Ureter (tissue), 1 donor: ENCODE results near the gene ATG101. TPM values are rescaled to one million over a fixed set of nuclear protein-coding genes. Genes with fewer than 3 reads are reported as not detected.
A peak's percentile ranks its signal among the peaks of the same experiment; 100 is the strongest.

Source experiments
- DNase-seq: peaks from one replicate; pipeline ENCODE4 v3.0.0-alpha.2; 2020; ENCODE audit warnings: low spot score
- total RNA-seq: library from RNA; stranded (reverse); gene quantifications from one replicate; pipeline ENCODE4 v1.2.4, GENCODE V29; 2023
- donor health status: DM: yes; HTN: yes; CAD: no.

Gene ATG101, protein sequence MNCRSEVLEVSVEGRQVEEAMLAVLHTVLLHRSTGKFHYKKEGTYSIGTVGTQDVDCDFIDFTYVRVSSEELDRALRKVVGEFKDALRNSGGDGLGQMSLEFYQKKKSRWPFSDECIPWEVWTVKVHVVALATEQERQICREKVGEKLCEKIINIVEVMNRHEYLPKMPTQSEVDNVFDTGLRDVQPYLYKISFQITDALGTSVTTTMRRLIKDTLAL
- total RNA-seq: 27.2 TPM

DNA sequence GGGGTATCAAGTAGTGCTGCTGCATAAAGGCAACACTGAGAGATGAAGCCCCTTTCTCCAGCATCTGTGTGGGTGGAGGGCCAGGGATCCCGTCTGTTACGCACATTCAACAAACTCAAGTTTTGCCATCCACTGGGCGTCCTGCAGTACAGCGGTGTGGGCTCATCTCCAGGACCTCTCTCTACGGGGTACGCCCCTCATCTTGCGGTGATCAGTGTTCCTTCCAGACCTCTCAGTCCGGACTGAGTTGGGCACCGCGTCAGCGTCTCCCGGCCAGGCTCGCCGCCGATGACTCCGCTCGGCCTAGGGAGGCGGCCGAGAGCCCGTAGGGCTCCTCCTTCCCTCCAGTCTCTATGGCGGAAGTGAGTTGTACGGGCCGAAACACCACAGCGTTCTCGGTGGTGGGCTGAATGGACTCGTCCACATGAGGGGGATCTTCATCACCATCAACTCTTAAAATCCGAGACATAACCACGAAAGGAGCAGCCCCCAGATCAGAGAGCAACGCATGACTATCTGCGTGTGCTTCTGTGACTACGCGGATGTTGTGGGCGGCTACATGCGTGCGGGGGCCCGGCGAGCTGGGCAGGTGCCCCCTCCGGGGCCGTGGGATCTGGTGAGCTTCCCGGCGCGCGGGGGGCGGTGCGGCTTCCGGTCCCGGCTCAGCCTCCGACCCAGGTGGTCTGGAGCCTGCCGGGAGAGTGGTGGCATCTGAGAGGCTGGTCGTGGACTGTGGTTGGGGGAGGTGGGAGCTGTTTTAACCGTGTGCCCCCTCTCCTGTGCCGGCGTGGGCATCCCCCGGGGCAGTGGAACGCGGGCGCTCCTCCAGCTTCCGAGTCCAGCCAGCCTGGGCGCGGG, at the start of gene ATG101:
Gene ATG101 (plus strand): TSS at position 652 of the 858 bp plus-strand sequence. CDS start 3,673 bp downstream, outside the sequence.
- DNase-seq: peak; percentile 93

DNA sequence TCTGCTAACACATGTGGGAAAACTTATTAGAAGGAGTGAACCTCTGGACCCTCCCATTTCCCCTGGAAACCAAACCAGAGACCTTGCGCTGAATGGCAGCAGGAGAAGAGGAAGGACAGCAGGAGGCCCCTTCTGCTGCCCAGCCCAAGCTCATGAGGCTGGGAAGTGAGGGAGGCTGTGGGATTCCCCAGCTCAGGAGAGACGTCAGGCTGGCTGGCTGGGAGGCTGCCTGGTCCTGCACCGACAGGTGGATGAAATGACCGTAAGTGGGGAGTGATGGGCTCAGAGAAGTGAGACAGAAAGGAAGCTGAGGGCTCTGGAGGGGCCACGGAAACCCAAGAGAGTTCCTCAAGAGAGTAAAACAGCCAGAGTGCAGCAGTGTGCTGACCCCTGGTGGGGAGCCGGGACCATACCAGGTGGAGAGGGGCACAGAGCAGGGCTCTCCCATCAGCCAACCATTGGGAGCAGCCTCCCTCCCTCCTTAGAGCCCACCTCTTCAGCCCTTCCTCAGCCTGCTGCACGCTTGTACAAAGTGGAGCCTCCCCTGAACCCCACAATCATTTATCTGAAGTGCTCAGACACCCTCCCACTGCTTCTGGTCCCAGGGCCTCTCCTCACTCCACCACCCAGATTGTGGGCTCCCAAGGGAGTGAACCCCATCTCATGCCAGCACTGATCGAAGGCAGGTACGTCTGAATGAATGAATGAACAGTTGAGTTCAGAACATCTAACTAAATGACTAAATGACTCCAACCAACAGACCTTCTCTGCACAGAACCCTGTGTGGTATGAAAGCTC, 49.0 kb upstream of the ATG101 start:
- DNase-seq: no peak

DNA sequence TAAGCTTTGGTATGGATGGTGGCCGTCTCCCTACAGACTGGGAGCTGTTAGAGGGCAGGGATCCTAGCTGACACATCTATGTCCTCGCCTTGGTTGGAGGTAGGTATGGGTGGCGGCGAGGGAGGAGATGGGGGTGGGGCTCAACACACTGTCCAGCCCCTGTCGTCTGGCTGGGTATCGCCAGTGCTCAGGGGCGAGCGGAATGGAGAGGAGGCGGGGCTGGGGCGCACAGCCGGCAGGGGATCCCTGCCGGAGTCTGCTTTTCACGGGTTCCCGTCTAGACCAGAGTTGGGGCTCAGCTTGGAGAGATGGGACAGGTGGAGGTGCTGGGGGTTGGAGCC, 47.0 kb upstream of the ATG101 start:
- no peak for DNase-seq

DNA sequence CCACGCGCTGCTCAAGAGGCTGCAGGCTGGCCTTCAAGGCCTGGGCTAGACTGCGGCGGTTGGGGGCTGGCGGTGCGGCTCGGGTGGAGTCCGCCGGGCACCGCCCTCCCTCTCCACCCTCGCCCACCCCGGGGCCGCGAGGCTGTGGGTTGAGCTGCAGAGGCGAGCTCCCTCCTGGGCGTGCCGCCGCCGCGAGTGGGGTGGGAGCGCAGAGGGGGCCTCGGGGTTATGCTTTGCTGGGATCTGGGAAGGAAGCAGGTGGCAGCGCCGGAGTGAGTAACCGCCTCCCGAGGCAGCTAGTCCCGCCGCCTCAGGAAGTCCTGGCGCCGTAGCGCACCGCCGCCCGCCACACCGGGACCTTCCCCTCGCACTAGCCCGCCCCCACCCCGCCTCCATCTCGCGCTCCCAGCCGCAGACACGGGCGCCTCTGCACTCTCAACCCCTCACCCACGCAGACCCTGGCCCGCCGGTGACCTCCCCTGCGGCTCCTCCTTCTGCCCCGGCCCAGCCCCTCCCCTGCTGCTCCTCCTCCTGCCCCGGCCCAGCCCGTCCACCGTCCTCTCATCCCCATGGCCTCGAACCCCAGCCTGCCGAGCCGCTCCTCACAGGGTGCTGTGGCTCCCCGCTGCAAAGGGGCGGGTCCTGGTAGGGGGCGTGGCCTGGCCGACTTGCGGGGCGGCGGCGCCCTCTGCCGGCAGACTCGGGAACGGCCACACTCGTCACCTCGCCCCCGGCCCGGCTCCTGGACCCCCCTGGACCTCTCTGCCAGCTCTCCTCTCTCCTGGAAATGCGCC, 46.4 kb upstream of the ATG101 start:
- DNase-seq: peak; percentile 89

DNA sequence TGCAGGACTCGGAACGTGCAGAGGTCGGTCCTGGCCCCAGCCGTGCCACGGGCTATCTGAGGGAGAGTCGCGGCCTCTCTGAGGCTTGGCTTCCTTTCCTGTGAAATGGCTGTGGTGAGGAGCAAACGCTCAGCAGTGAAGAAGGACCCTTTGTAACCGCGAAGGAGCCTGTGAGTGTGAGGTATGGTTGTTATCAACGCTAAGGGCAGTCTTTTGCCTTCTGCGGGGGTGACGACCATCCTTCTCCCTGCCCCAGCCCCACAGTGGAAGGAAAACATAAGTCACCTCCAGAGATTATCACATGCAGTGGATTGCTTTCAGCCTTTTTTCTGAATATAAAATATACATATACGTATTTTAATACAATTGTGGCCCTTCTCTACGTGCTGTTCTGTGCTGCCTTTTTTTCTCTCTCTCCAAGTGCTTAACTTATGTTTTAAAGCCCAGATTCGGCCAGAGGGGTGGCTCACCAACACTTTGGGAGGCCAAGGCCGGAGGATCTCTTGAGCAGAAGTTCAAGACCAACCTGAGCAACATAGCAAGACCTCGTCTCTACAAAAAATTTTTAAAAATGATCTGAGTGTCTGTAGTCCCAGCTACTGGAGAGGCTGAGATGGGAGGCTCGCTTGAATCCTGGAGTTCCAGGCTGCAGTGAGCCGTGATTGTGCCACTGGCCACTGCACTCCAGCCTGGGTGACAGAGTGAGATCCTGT, 45.6 kb upstream of the ATG101 start:
- no peak for DNase-seq

DNA sequence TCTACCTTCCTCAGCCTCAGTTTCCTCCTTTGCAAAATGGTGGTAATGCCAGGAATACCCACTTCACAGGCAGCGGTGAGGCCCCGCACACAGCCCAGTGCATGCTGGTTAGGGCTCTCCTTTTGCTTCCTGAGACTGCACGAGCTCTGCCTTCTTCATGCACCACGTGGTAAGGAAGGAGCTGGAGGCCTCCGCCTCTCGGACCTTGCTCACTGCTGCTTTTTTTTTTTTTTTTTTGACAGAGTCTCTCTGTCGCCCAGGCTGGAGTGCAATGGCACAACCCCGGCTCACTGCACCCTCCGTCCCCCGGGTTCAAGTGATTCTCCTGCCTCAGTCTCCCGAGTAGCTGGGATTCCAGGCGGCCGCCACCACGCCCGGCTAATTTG, 44.9 kb upstream of the ATG101 start:
- DNase-seq: no peak

DNA sequence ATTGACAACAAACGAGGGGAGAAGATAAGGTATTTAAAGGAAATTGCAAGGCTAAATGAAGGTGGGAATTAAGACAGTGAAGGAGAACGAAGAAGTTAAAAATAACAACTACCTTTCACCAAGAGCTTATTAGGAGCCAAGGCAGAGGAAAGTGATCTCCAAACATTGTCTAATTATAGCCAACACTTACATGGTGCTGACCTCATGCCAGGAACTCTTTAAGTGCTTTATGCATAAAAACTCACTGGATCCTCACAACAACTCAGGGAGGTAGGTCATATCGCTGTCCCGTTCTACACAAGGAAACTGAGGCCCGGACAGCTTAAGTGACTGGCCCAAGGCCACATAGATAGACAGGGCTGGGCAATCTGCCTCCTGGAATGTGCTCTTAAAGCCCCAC, 43.5 kb upstream of the ATG101 start:
- no peak for DNase-seq

DNA sequence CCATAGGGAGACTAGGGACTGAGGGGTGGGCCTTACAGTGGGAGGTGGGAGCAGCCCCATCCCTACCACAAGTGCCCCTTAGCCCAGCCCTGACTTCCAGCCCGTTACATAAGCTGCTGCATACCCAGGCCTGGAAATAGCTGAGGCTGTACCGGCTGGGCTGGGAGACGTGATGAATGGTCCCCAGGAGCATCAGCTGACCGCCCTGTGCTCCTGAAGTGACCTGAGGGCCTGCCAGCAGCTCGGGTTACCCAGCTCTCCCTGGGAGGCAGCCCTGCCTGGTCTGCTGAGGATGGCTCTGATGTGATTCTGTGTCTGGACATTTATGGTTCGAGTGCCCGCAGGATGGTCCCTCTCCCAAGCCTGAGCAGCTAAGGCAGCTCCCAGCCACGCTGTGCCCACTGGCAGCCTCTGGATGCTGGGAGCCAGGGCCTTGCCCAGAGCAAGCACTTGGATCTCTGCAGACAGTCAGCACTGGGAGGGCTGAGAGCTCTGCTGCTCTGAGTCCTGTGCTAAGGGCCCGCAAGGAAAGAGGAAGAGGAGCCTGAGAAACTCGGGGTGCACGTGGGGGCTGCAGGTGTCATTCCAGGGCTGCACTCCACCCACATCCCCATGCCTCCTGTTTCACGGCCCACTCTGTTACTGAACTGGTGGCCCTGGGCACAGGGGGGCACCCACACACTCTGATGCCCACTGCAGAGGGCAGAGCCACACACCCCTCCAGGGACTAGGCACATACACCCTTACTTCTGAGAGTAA, 42.5 kb upstream of the ATG101 start:
- DNase-seq: no peak

DNA sequence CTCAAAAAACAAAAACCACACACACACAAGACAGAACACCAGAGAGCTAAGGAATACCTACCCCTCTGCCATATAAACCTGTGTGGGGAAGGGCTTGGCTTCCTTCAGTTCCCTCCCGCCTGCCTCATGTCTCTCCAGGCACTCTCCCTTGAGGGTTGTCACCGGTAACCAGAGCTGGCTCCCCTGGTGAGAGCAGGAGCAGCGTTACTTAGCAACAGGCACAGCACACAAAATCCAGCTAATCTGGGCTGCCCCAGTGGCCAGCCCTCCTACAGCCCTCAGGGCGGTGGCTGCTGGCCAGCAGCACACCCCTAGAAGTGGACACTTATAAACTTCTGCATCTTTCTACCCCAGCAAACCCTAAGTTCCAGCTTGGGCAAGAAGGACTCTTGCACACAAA, 40.1 kb upstream of the ATG101 start:
- DNase-seq: no peak

DNA sequence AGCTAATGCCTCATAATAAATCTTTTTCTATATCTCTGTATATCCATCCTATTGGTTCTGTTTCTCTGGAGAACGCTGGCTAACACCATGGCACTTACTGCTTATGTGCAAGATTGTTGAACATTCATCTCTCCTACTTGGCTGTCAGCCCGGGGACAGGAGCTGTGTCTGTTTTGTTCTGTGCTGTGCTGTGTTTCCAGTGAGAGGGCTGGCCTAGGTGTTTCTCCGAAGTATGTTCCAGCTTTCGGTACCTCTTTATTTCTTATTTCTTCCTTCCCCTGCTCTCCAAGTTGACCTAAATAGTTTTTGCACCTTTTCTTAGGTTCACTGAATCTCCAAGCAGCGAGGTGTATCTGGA, 37.4 kb upstream of the ATG101 start:
- DNase-seq: peak; percentile 81

DNA sequence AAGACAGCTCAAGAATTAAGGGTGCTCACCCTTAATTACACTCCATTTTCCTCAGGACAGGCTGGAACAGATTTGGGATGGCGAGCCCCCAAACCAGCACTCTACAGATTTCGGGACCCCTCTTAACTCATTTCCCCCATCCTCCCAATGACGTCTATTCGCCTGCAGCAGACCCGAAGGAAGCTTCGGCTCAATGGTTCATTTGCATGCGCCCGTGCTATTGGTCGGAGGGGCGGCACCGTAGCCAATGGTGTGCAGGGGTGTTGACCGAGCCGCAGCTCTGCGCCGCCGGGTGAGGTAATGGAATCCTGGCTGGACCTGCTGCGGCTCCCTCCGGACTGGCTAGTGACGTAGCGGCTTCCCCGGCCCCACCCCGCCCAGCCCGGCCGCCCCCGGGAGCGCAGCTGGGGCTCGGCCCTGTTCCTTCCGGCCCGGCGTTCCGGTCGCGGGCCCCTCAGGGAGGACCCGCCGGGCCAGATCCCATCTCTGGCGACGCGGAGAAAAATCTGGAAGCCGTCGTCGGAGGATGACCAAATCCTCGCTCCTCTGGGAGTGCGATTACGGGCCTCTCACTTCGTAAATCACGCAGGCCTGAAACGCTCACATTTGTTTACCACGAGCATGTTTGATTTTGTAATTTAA, 36.9 kb upstream of the ATG101 start:
- DNase-seq: peak; percentile 97

DNA sequence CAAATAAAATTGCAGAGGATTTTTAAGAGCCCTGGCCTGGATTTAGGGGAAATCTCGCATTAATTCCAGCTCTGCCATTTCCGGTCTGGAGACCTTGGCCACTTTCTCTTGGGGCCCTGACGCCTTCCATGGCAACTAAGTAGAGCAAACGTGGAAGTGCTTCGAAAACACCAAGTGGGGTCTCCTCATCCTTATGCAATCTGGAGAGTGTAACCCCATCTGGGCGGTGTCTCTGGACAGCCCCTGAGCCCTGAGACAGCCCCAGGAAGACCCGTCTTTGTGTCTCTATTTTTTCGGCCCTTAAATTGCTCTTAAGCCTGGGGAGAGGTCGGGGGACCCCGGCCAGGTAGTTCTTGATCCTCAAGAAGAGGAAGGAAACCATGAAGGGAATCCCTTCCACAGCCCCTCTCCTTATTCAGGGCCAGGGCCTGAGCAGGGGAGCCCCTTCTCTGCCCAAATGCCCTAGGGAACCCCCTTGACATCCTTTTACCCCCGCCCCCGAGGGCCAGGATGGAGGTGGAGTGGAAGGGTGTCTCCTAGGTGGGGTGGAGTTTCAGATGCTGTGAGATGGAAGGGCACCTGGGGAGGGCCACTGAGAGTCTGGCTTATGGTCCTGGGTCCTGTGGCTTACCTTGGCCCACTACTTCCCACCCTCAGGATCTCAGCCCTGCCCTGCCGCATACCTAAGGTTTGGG, 36.2 kb upstream of the ATG101 start:
- no peak for DNase-seq

DNA sequence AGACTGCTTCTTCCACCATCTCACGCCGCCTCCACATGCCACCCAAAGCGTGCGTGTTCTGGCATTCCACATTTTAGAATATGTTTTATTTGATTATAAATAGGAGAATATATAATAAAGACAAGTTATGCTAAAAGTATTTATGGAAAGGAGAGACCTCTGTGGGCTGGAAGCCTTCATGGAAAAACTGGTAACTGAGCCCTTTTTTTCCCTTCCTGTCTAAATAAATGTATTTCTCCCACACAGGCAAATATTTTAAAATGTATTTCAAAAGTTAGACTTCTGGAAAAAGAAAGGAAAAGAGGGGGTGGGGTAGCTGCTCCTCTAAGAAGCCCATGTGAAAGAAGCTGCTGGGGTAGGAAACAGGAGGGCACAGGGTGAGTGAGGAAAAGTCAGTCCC, 34.6 kb upstream of the ATG101 start:
- DNase-seq: no peak

DNA sequence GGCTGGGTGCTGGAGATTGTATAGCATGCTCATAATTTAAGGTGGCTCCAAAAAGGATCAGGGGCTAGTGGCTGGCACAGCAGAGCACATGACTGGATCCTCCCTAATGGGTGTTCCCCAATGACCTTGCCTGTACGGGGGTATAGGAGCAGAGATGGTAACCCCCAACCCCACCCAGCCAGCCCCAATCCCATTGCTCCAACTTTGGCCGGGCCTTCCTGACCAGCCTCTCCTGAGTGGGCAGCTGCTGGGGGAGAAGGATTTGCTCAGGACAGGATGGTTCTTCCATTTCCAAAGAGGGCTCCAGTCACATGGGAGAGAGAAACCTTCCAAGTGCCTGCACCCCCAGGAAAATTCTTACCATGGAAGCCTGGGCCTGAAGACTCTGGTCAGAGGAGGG, 33.9 kb upstream of the ATG101 start:
- no peak for DNase-seq

DNA sequence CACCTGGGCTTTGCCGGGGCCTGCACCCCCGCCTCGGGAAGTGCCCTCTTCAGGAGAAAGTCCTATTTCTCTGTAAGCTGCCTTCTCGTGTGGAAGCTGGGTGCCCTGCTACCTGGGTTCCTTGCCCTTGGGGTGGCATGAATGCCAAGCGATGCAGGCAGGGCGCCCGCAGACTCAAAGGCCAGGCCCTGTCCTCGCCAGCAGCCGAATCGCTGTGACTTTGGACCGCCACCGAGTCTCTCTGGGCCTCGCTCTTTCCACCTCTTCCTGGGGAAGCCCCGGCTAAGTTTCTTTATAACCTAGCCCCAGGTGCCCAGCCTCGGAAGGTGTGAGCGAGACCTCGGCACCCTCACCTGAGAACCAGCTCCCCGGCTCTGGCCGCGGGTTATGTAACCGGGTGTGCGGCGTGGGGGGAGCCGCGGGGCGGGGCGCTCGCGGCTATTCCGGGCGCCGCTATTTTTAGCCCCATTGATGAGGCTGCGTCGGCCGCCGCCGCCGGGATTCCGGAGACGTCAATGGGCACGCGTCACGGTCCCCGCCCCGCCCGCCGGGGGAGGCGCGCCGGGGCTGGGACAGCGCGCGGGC, 33.1 kb upstream of the ATG101 start:
- DNase-seq: peak; percentile 87

DNA sequence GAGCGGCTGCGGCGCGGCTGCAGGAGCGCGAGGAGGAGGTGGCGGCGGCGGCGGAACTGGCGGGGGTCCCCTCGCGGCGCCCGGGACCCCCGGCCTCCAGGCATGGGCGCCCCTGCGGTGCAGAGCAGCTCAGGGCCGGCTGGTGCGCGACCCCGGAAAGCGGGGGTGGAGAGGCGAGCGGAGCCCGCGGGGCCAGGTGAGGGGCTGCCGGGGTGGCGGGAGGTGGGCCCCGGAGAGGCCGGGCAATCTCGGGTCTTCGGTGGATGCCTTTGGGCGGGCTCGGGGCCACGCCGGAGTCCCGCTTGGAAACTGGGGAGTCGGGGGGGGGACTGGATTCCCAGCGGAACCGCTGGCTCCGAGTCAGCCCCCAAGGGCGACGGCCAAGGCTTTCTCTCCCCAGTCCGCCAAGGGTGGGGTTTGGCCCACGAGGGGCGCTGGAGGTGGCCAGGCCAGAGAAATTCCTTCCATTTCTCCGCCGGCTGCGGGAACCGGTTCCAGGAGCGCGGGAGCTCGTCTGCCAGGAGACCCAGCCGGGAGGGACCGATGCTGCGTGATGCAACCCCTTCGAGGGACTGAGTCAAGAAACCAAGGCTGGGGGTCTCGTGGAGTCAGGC, 32.4 kb upstream of the ATG101 start:
- DNase-seq: peak; percentile 67

DNA sequence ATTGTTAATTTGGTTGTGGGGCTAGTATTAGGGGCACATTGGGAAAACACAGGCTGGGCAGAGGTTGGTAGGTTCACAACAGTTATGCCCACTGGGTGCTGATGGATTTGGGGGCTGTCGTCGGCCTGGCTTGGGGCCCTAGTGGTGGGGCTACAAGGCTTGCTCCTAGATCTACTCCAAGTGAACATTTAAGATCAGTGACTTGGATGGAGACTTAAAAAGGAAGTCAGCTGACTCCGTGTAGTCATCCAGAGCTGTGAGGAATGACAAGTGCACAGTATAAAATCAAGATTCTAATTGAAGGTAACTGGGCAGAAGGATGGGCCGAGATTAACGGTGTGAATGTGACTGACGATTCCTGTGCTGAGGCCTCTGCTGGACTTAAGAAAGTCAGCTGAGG, 31.3 kb upstream of the ATG101 start:
- DNase-seq: no peak

DNA sequence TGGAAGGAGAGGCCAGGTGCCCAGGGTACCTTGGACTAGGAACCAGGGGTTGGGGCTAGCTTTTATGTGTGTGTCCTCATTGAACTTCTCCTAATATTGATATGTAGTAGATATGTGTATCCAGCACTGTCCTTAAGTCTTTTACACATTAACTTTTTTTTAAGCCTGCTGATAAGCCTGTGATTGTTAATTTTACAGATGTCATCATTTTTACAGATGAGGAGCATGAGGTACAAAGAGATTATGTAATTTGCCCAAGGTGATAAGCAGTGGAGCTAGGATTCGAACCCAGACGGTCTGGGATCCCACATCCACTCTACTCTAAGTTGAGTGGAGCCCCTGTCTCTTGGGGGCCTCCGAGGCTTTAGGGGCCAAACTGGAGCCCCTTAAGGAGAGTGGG, 28.7 kb upstream of the ATG101 start:
- DNase-seq: no peak

DNA sequence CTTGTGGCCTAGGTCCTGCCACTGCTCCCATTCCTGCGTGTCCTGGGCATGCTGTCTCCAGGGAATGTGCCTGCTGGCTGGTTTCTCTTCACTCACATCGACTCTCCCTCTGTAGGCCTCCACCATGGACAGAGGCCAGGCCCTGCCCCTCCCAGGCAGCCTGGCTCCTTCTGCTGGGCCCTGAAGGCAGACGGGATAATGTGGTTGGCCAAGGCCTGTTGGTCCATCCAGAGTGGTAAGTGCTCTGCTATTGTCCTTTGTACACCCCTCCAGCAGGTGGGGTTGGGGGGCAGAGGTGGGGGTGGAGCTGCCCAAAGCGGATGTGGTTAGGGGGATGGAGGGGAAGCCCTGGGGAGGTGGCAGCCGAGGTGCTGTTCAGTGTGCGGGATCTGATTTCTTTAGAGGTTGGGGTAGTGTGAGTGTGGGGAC, 28.1 kb upstream of the ATG101 start:
- DNase-seq: peak; percentile 45
